WTC11 (cell line): ENCODE measurements around the gene MGAT5B.

Source experiments
- AFF4 ChIP-seq: sonication (generic); formaldehyde crosslinking; IDR thresholded peaks from 2 replicates; pipeline ENCODE4 v1.8.1; 2023; ENCODE audit warnings: mild to moderate bottlenecking, missing genetic modification reagents, borderline replicate concordance
- CREB1 ChIP-seq: sonication (generic); formaldehyde crosslinking; IDR thresholded peaks from 2 replicates; pipeline ENCODE4 v1.8.0; 2023; ENCODE audit warnings: mild to moderate bottlenecking, missing genetic modification reagents
- CTCF ChIP-seq: fragments of 200-600 bp; IDR thresholded peaks from 2 replicates; pipeline ENCODE4 v1.8.0; 2022; ENCODE audit warnings: antibody characterized with exemption
- KAT7 ChIP-seq: sonication (generic); formaldehyde crosslinking; IDR thresholded peaks from 2 replicates; pipeline ENCODE4 v1.8.1; 2023; ENCODE audit warnings: missing genetic modification reagents, mild to moderate bottlenecking, borderline replicate concordance
- MAX ChIP-seq: sonication (generic); formaldehyde crosslinking; IDR thresholded peaks from 2 replicates; pipeline ENCODE4 v1.8.0; 2022; ENCODE audit warnings: mild to moderate bottlenecking, missing genetic modification reagents
- SMAD3 ChIP-seq: sonication (generic); formaldehyde crosslinking; IDR thresholded peaks from 2 replicates; pipeline ENCODE4 v1.8.0; 2022; ENCODE audit warnings: missing genetic modification reagents, mild to moderate bottlenecking, borderline replicate concordance
- TEAD4 ChIP-seq: sonication (generic); formaldehyde crosslinking; IDR thresholded peaks from 2 replicates; pipeline ENCODE4 v1.8.0; 2022; ENCODE audit warnings: mild to moderate bottlenecking, missing genetic modification reagents
- USF2 ChIP-seq: sonication (generic); formaldehyde crosslinking; IDR thresholded peaks from 2 replicates; pipeline ENCODE4 v1.8.1; 2023; ENCODE audit warnings: mild to moderate bottlenecking, missing genetic modification reagents, moderate library complexity
- ZBTB21 ChIP-seq: sonication (generic); formaldehyde crosslinking; IDR thresholded peaks from 2 replicates; pipeline ENCODE4 v1.8.1; 2023; ENCODE audit warnings: mild to moderate bottlenecking, missing genetic modification reagents, borderline replicate concordance
- ZNF512 ChIP-seq: sonication (generic); formaldehyde crosslinking; IDR thresholded peaks from 2 replicates; pipeline ENCODE4 v1.8.1; 2022; ENCODE audit warnings: missing genetic modification reagents, borderline replicate concordance

- TF ChIP-seq TEAD4 (CRISPR knock-in tag) (no peak), ZBTB21 (CRISPR knock-in tag) (no peak), ZNF512 (CRISPR knock-in tag) (no peak), CTCF (no peak), CREB1 (CRISPR knock-in tag) (no peak), USF2 (CRISPR knock-in tag) (no peak), KAT7 (no peak), AFF4 (CRISPR knock-in tag) (no peak), SMAD3 (CRISPR knock-in tag) (no peak), MAX (CRISPR knock-in tag) (no peak)
Observed at GRCh38 chr17:76946111-76946771, 78.0 kb downstream of the MGAT5B start.
